HL-60/S4 treated with phorbol 12-myristate 13-acetate at 8.2 ng/mL for 4 days and 3 days (cell line): ENCODE data around the gene RPL27A.

Experiments used
- in situ Hi-C: fragments of 300-500 bp; cut with MboI; formaldehyde crosslinking; loops from 2 replicates; pipeline ENCODE4 v1.15.0; 2022; ENCODE audit warnings: low sequenced_read_pairs

Gene RPL27A

GRCh38 chr11:8720352-8720751 is 37.8 kb downstream of the RPL27A start:
- in situ Hi-C loops, result no loop called here

DNA sequence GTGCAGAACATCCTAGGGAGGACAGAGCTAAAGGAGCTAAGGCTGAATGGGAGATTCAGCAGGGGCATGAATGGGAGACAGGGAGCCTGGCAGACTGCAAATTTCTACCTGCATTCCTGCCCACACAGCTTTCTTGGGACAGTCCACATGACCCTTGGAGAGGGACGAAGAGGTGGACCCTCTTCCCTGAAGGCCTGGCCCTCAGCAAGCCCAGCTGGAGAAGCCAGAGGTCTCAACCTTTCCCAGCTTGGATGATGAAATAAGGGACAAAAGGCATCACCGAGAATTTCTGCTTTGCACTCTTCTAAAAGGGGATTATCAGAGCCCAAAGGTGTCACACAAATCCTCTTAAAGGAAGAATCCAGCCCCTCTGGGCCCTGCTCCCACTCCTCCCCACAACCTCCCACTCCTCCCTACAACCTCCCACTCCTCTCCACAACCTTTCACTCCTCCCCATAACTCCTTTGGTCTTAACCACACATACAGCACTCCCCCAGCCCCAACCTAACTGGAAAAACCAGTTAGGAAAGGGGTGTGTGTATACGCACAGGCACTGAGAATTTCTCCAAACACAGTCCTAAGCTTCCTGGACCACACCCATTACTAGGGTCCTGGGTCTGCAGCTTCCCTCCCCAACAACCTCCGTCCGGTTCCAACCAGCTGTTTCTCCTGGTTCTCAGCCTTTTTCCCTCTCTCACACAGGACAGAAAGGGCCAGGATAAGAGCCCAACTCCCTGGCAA is 38.4 kb downstream of the RPL27A start:
- in situ Hi-C loops, result no loop called here

- in situ Hi-C loops, result no loop called here
These were observed 39.3 kb downstream of the RPL27A start for GRCh38 chr11:8721609-8722500.

DNA sequence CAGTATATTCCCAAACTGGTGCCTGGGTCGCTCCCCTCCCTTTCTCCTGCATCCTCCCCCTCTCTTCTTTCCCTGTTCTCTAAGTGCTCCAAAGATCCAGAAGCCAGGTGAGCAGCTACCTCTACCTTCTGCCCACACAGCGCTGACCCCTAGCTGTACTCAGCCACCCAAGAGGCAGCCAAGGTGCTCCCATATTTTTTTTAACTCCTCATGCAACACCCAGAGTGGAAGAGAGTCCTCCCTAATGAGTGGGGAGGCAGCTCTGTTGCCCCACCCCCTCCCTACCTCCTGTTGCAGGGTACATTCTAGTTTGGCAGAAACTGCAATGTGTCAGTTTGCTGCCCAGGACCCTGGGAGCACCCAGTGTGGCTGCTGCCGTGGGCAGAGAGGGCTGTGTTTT is 40.2 kb downstream of the RPL27A start:
- in situ Hi-C loops, result no loop called here

- in situ Hi-C loops, result no loop called here
These were observed 41.1 kb downstream of the RPL27A start for GRCh38 chr11:8723711-8724110.

DNA sequence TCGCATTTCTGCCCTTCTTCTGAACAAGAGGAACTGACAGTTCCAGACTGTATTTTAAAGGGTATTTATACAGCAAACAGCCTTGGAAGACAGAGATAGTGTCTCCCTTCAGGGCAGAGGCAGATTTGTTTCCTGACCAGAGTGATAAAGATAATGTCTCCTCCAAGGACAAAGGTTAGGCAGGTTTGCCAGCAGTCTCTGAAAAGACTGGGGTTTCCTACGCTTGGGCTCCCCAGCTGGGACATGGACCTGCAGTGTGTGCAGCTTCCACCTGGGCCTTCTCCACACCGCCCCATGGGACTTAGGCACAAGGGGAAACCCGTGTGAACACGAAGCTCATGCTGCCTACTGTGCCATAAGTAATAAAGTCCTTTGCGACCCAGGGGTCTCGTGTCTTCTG is 42.1 kb downstream of the RPL27A start:
- in situ Hi-C loops, result no loop called here

DNA sequence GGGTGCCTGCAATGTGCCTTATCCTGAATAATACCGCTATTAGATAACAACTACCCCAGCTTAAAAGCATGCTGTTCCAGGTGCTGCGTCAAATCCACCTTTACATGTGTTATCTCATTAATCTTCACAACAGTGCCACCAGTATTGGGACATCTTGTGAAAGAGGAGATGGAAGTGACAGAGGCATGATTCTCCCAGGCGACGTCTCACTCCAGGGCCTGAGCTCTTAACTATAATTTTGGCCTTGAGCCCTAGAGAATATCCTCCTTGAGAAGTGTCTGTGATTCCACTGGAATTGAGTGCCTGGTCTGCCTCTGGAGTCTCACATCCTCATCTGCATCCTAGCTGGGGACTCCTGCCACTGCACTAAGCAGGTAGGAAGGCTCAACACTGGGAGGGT is 43.8 kb downstream of the RPL27A start:
- in situ Hi-C loops, result no loop called here

GRCh38 chr11:8728563-8728962 is 46.0 kb downstream of the RPL27A start:
- in situ Hi-C loops, result no loop called here

- in situ Hi-C loops, result no loop called here
These were observed 46.5 kb downstream of the RPL27A start for GRCh38 chr11:8729067-8729466.

DNA sequence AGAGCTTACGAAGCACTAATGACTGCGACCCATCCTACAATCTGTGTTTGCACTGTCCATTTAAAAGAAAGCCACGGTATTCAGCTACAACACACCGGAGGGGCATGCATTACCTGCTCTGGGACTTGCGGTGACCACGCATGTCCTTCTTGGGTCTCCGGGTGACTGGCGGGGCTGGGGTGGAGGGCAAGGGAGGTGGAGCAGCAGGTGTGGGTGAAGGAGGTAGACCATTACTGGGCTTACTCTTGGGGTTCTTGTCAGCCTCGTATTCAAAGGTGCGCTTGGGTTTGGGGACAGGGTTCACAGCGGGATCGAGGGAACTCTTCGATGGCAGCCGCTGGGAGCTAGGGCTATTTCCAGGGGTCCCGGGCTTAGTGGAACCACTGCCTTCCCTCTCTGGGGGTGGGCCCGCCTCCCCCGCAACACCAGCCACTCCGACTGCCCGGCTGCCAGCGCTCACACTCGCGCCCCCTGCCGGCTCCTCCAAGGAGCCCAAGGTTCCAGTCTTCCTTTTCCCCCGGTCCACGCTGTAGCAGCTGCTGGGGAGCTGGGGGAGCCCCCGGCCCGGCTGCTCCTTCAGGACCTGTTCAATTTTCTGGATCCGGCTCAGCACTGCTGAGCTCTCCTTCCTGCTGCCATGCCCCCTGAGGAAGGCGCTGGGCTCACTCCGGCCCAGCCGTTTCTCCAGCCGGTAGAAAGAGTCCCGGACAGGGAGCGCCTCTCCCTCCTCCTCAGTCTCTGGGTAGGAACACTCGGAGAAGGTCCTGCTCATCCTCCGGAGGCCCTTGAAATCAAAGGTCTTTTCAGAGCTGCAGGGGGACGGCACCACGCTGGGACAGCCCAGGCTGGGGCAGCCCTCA is 47.5 kb downstream of the RPL27A start:
- in situ Hi-C loops, result no loop called here

DNA sequence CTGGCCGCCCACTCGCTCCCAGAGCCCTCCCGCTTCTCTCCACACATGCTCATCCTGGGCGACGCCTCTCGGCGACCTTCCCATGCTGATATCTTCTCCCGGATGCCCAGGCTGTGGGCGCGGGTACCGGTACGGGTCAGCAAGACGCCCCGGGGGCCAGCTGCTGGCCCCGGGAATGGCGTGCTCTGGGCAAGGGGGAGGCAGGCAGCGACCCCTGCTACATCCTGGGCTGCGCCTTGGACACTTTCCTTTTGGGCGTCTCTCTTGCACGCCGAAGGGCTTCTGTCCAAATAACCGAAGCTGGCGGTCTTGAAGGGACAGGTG is 48.1 kb downstream of the RPL27A start:
- in situ Hi-C loops, result no loop called here

- in situ Hi-C loops, result no loop called here
These were observed 49.2 kb downstream of the RPL27A start for GRCh38 chr11:8731647-8732323.

DNA sequence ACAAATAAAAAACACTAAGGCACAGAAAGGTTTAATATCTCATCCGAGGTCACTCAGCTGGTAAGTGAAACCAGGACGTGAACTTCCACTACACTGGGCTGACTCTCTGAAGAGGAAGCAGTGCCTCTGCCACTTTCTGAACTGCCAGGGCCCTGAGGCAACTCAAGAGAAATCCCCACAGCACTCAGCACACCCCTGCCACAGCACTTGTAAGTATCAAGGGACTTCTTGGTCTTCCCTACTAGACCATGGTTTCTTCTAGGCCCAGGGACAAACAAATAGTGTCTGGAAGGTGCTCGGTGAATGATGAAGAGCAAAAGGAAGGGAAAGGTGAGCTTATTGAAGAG is 49.7 kb downstream of the RPL27A start:
- in situ Hi-C loops, result no loop called here

DNA sequence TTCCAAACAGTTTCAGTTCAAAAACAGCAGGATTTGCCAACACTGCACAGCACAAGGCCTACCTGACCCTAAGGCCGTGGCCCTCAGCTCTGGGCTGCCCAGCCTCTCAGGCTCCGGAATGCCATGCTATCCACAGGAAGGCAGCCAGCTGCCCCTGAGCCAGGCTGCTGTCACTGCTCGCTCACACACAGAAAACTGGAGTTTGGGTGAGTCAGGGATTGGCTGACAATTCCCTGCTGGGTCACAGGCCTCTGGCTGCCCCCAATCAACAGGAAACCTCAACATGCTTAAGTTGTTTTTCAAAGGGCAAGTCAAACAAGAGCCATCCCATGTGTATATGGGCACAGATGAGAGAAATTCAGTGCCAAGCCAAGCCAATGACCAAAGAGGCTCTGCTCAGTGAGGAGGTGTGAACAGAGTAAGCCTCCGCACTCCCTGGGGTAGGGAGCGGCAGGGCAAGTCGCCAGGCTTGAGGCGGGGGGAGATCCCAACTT is 50.2 kb downstream of the RPL27A start:
- in situ Hi-C loops, result no loop called here

- in situ Hi-C loops, result no loop called here
These were observed 51.3 kb downstream of the RPL27A start for GRCh38 chr11:8733852-8734251.

DNA sequence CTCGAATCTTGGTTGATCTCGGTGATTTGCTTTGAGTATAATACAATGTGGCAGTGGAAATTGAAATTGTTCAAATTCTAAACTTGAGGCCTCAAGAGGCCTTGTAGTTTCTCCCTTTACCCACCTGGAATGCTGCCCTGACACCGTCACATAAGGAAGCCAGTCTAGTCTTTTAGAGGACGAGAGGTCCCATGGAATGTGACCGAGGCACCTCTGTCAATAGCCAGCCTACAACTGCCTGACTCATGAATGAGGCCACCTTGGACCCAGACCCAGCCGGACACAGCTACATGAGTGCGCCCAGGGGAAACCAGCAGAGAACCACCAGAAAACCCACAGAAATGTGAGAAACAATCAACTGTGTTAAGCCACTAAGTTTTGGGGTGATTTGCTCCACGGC is 52.5 kb downstream of the RPL27A start:
- in situ Hi-C loops, result no loop called here

DNA sequence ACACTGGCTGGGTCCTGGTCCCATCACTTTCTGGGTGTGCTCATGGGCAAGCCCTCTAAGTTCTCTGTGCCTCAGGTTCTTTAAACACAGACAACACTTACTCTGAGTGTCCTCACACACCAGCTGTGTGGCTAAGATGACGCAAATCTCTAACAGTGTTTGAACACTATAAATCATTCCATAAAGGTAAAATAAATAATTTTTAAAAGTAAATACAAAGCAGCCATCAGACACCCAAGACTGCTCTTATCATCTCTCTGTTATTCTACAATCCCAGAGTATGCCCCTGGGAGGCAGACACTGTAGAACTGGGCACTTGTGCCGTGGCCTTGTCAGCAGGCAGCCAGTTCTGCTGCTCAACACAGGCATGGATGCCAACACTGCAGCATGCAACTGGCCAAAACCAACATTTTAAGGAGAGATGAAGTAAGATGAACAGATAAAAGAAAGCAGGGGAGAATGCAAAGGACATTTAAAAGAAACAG is 56.8 kb downstream of the RPL27A start:
- in situ Hi-C loops, result no loop called here
